Measurements from ENCODE around the gene LYRM2.

DNA sequence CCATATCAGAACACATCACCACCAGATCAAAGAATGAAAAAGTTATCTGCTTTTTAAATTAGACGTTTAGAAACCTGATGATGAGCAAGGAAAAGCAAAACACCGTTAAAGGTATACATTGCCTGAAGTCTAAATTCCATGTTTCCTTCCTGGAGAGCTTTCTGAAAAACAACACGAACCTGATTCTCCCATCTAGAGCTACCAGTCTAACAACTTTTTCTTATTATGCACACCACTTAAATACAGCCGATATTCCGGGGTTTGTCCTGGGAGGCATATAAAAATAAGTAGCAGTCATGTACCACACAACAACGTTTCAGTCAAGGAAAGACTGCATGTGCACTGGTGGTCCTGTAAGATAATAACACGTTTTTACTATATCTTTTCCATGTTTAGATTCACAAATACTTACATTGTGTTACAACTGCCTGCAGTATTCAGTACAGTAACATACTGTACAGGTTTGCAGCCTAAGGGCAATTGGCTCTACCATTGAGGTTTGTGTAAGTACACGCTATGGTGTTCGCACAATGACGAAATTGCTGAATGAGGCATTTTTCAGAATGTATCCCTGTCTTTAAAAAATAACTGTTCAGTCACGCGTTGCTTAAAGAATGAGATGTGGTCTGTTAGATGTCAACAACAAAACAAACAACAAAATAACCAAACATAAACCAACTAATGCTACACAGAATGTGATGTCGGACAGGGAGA lies 19.1 kb upstream of the LYRM2 start:
- no peak for TF ChIP-seq TRIM28 (IDR thresholded peaks at IDR 0.05)
- no peak for TF ChIP-seq ELF1 (tag; IDR thresholded peaks at IDR 0.05)
- no peak for TF ChIP-seq FOXK2 (conservative IDR thresholded peaks at IDR 0.05 in 1 of 2, IDR thresholded peaks at IDR 0.05 in 1 of 2; ENCODE audit: low read depth in 2 of 2)
- TF ChIP-seq ZNF780A (CRISPR knock-in tag; IDR thresholded peaks at IDR 0.05) = no peak
- no peak for TF ChIP-seq ZNF217 (CRISPR knock-in tag; IDR thresholded peaks at IDR 0.05)
- TF ChIP-seq, protein P1, sequence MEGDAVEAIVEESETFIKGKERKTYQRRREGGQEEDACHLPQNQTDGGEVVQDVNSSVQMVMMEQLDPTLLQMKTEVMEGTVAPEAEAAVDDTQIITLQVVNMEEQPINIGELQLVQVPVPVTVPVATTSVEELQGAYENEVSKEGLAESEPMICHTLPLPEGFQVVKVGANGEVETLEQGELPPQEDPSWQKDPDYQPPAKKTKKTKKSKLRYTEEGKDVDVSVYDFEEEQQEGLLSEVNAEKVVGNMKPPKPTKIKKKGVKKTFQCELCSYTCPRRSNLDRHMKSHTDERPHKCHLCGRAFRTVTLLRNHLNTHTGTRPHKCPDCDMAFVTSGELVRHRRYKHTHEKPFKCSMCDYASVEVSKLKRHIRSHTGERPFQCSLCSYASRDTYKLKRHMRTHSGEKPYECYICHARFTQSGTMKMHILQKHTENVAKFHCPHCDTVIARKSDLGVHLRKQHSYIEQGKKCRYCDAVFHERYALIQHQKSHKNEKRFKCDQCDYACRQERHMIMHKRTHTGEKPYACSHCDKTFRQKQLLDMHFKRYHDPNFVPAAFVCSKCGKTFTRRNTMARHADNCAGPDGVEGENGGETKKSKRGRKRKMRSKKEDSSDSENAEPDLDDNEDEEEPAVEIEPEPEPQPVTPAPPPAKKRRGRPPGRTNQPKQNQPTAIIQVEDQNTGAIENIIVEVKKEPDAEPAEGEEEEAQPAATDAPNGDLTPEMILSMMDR (IDR thresholded peaks at IDR 0.05 in 2 of 3, conservative IDR thresholded peaks at IDR 0.05 in 1 of 3; ENCODE audit: insufficient read depth in 2 of 3, low read depth in 1 of 3, low read length in 3 of 3) = no peak
- TF ChIP-seq TCF7L2 (IDR thresholded peaks at IDR 0.05; ENCODE audit: low read depth, low read length) = no peak
- no peak for TF ChIP-seq ZNF143 (CRISPR knock-in tag; IDR thresholded peaks at IDR 0.05)
- TF ChIP-seq ETV5 (CRISPR knock-in tag; IDR thresholded peaks at IDR 0.05; ENCODE audit: low read depth) = no peak
- no peak for TF ChIP-seq RBM34 (IDR thresholded peaks at IDR 0.05; ENCODE audit: borderline replicate concordance, insufficient read depth, low read length)
- no peak for TF ChIP-seq HOMEZ (CRISPR knock-in tag; IDR thresholded peaks at IDR 0.05)

All from K562 (cell line).